GM23338 (cell line): ENCODE data around the gene ZDHHC7. TPM values are rescaled to one million over a fixed set of nuclear protein-coding genes. Genes with fewer than 3 reads are reported as not detected.

Experiments
- ATAC-seq: fragments of 200-7000 bp; cut with Tn5 transposase; 3 replicates; pipeline ENCODE4 v1.9.1; 2020
- DNase-seq: peaks from one replicate; pipeline ENCODE4 v3.0.0-alpha.2; 2015; ENCODE audit warnings: low spot score
- H2AFZ ChIP-seq: fragments of 200-600 bp; sonication (generic); 2 replicates; pipeline ENCODE4 v1.8.0; 2016; ENCODE audit warnings: antibody characterized with exemption, mild to moderate bottlenecking, moderate library complexity
- H3F3A ChIP-seq: fragments of 200-600 bp; sonication (generic); replicated peaks from 2 replicates; pipeline ENCODE4 v1.8.0; 2017; ENCODE audit warnings: antibody characterized with exemption, mixed run types, low read depth
- H3K27ac ChIP-seq: fragments of 200-600 bp; sonication (generic); 2 replicates; pipeline ENCODE4 v1.6.1; 2016; ENCODE audit warnings: low read depth
- H3K27me3 ChIP-seq: fragments of 200-600 bp; sonication (generic); 2 replicates; pipeline ENCODE4 v1.8.0; 2016; ENCODE audit warnings: mild to moderate bottlenecking, mixed run types, moderate library complexity; ENCODE audit not compliant: insufficient read depth
- H3K36me3 ChIP-seq: fragments of 200-600 bp; sonication (generic); 2 replicates; pipeline ENCODE4 v1.8.0; 2016; ENCODE audit warnings: mild to moderate bottlenecking; ENCODE audit not compliant: insufficient read depth
- H3K4me1 ChIP-seq: fragments of 200-600 bp; sonication (generic); 2 replicates; pipeline ENCODE4 v1.8.0; 2016; ENCODE audit warnings: mild to moderate bottlenecking, moderate library complexity; ENCODE audit not compliant: insufficient read depth
- H3K4me2 ChIP-seq: fragments of 200-600 bp; sonication (generic); 2 replicates; pipeline ENCODE4 v1.7.1; 2017; ENCODE audit warnings: mixed run types
- H3K4me3 ChIP-seq: fragments of 200-600 bp; sonication (generic); 2 replicates; pipeline ENCODE4 v1.6.1; 2016; ENCODE audit warnings: mixed run types
- H3K79me2 ChIP-seq: fragments of 200-600 bp; sonication (generic); replicated peaks from 2 replicates; pipeline ENCODE4 v1.8.0; 2017; ENCODE audit warnings: mild to moderate bottlenecking; ENCODE audit not compliant: insufficient read depth
- H3K9me2 ChIP-seq: fragments of 200-600 bp; sonication (generic); 2 replicates; pipeline ENCODE4 v1.8.0; 2017; ENCODE audit not compliant: insufficient read depth
- H4K20me1 ChIP-seq: fragments of 200-600 bp; sonication (generic); replicated peaks from 2 replicates; pipeline ENCODE4 v1.8.0; 2017; ENCODE audit warnings: mild to moderate bottlenecking; ENCODE audit not compliant: insufficient read depth
- H3K27ac Mint-ChIP-seq: 2 replicates; pipeline ENCODE4 v1.8.0; 2020; ENCODE audit warnings: inconsistent platforms, mild to moderate bottlenecking, moderate library complexity, mixed read lengths
- H3K27me3 Mint-ChIP-seq: 3 replicates; pipeline ENCODE4 v1.8.0; 2022; ENCODE audit warnings: low read depth, mild to moderate bottlenecking, moderate library complexity, mixed read lengths, inconsistent platforms; ENCODE audit not compliant: insufficient read depth, poor library complexity
- H3K36me3 Mint-ChIP-seq: 3 replicates; pipeline ENCODE4 v1.8.0; 2021; ENCODE audit warnings: low read depth, mild to moderate bottlenecking, inconsistent platforms, moderate library complexity, mixed read lengths
- H3K4me1 Mint-ChIP-seq: 3 replicates; pipeline ENCODE4 v1.8.0; 2020; ENCODE audit warnings: mild to moderate bottlenecking, inconsistent platforms, mixed read lengths
- H3K4me3 Mint-ChIP-seq: 3 replicates; pipeline ENCODE4 v1.8.0; 2021; ENCODE audit warnings: moderate library complexity, mild to moderate bottlenecking, inconsistent platforms, mixed read lengths
- H3K9me3 Mint-ChIP-seq: 3 replicates; pipeline ENCODE4 v1.8.0; 2020; ENCODE audit warnings: moderate library complexity, mild to moderate bottlenecking, inconsistent platforms, mixed read lengths
- CREB1 ChIP-seq: fragments of 250-450 bp; sonication (Bioruptor Pico); IDR thresholded peaks from 2 replicates; pipeline ENCODE4 v1.5.0; 2020; ENCODE audit warnings: low read depth, mild to moderate bottlenecking, moderate library complexity
- EZH2 ChIP-seq: fragments of 200-600 bp; sonication (generic); IDR thresholded peaks from one replicate; pipeline ENCODE4 v1.8.0; 2017; ENCODE audit warnings: antibody characterized with exemption, mild to moderate bottlenecking, low read depth; ENCODE audit not compliant: unreplicated experiment
- EZH2phosphoT487 ChIP-seq: fragments of 200-600 bp; sonication (generic); IDR thresholded peaks from one replicate; pipeline ENCODE4 v1.8.1; 2018; ENCODE audit warnings: antibody characterized with exemption; ENCODE audit not compliant: unreplicated experiment
- JUNB ChIP-seq: IDR thresholded peaks from one replicate; pipeline ENCODE4 v1.6.1; 2016; ENCODE audit warnings: antibody characterized with exemption; ENCODE audit not compliant: unreplicated experiment
- NANOG ChIP-seq: IDR thresholded peaks from 2 replicates; pipeline ENCODE4 v1.6.1; 2016; ENCODE audit warnings: antibody characterized with exemption, borderline replicate concordance
- POLR2AphosphoS5 ChIP-seq: IDR thresholded peaks from 2 replicates; pipeline ENCODE4 v1.6.1; 2016; ENCODE audit warnings: antibody characterized with exemption, low read depth
- STAT1 ChIP-seq: IDR thresholded peaks from one replicate; pipeline ENCODE4 v1.6.1; 2016; ENCODE audit warnings: antibody characterized with exemption; ENCODE audit not compliant: unreplicated experiment
- ZNF114 ChIP-seq: fragments of 250-450 bp; sonication (Bioruptor Pico); IDR thresholded peaks from 2 replicates; pipeline ENCODE4 v1.5.0; 2020; ENCODE audit warnings: mild to moderate bottlenecking, moderate library complexity
- ZNF331 ChIP-seq: fragments of 250-450 bp; sonication (Bioruptor Pico); IDR thresholded peaks from 2 replicates; pipeline ENCODE4 v1.5.0; 2020; ENCODE audit warnings: low read depth, mild to moderate bottlenecking, moderate library complexity
- polyA plus RNA-seq: library from polyadenylated mRNA; unstranded; fragments of >200 nt; fragmentation: Nextera tagmentation; extraction: Ambion mirVana; gene quantifications from 2 replicates; pipeline ENCODE4 v1.2.1, GENCODE V29; 2016
- total RNA-seq: library from RNA; depleted of rRNA; stranded (reverse); fragments of >200 nt; shearing (Covaris generic); gene quantifications from 2 replicates; pipeline ENCODE4 v1.2.3, GENCODE V29; 2014
- TF ChIP-seq, protein P1 (sequence below): IDR thresholded peaks from 2 replicates; pipeline ENCODE4 v1.6.1; 2016; ENCODE audit warnings: antibody characterized with exemption
- TF ChIP-seq, protein P2 (sequence below), 2 experiments: fragments of 200-600 bp in 1 of 2; sonication (generic) in 1 of 2; conservative IDR thresholded peaks; 2 replicates each; pipeline versions ENCODE4 v1.5.1 to v1.6.1; 2016 to 2017; ENCODE audit warnings: antibody characterized with exemption in 2 of 2, low read depth in 2 of 2, mild to moderate bottlenecking in 2 of 2, moderate library complexity in 1 of 2
- TF ChIP-seq, protein P3 (sequence below): IDR thresholded peaks from one replicate; pipeline ENCODE4 v1.6.1; 2018; ENCODE audit warnings: antibody characterized with exemption; ENCODE audit not compliant: unreplicated experiment

Gene ZDHHC7
- total and polyA plus RNA-seq, 2 experiments from 2014 or later, result 13.1 to 46.1 TPM

DNA sequence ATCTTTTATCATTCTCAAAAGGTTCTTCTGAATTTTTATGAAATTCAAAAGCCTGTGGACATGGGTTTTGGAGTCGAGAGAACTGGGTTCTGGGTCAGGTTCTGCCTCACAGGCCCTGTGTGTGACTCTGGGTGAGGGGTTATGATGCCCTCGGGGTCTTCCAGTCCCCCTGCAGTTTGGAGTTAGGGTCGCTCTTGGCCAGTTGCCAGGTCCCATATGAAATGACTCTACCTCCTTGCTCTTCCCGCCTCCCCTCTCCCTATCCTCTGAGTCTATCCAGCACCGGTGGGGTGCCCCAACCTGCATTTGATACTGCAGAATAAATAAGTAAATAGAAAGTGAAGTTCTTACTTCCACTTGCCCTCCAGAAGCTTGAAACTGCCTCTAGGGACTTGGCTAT lies 54.1 kb downstream of the ZDHHC7 start:
- Mint-ChIP-seq H3K9me3 (no peaks in the 10 kb centered on the region), H3K36me3 (no peaks in the 10 kb centered on the region), H3K4me1 (no peaks in the 10 kb centered on the region), H3K27ac (no peak overlapping the region), H3K4me3 (no peak overlapping the region), H3K27me3 (peaks cover 3% of the 10 kb centered on the region)
- no peaks in the 10 kb centered on the region for H3K36me3 ChIP-seq
- no peaks in the 10 kb centered on the region for H4K20me1 ChIP-seq
- DNase-seq, result no peak
- no peak overlapping the region for H3K4me2 ChIP-seq
- H3K4me1 ChIP-seq, result no peaks in the 10 kb centered on the region
- no peak overlapping the region for H3K27ac ChIP-seq
- ATAC-seq, result no peak
- H3K79me2 ChIP-seq, result no peaks in the 10 kb centered on the region
- no peak overlapping the region for H3K4me3 ChIP-seq
- H2AFZ ChIP-seq, result no peak overlapping the region
- no peaks in the 10 kb centered on the region for H3F3A ChIP-seq
- no peaks in the 10 kb centered on the region for H3K27me3 ChIP-seq
- H3K9me2 ChIP-seq, result no peaks in the 10 kb centered on the region
- TF ChIP-seq JUNB (no peak), POLR2AphosphoS5 (no peak), NANOG (no peak), EZH2 (no peak)
- TF ChIP-seq, protein P1, sequence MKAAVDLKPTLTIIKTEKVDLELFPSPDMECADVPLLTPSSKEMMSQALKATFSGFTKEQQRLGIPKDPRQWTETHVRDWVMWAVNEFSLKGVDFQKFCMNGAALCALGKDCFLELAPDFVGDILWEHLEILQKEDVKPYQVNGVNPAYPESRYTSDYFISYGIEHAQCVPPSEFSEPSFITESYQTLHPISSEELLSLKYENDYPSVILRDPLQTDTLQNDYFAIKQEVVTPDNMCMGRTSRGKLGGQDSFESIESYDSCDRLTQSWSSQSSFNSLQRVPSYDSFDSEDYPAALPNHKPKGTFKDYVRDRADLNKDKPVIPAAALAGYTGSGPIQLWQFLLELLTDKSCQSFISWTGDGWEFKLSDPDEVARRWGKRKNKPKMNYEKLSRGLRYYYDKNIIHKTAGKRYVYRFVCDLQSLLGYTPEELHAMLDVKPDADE, result no peak

DNA sequence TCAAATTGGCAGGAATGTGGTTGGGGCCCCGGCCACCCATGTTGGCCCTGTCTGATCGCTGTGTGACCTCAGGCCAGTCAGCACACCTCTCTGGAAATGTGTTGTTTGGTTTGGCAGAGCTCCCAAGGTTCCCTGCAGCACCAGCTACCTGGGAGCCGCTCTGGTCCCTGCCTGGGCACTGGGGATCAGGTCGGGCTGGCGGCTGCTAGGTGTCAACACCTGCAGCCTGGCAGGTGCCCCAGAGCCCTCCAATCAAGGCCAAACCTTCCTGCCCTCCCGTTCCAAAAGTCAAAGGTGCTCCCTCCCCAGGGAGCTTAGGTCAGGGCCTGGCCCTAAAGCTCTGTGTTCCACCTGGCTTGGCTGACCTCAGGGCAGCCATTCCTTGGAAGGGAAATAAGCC lies 55.9 kb downstream of the ZDHHC7 start:
- no peaks in the 10 kb centered on the region for H3F3A ChIP-seq
- H3K27ac Mint-ChIP-seq, result no peak overlapping the region
- no peaks in the 10 kb centered on the region for H3K4me1 Mint-ChIP-seq
- no peak overlapping the region for H3K4me3 ChIP-seq
- DNase-seq, result no peak
- no peaks in the 10 kb centered on the region for H3K36me3 ChIP-seq
- H3K4me3 Mint-ChIP-seq, result no peak overlapping the region
- H2AFZ ChIP-seq, result no peak overlapping the region
- ATAC-seq, result no peak
- peaks cover 6% of the 10 kb centered on the region for H3K27me3 Mint-ChIP-seq
- H3K4me2 ChIP-seq, result no peak overlapping the region
- H3K9me3 Mint-ChIP-seq, result no peaks in the 10 kb centered on the region
- H3K36me3 Mint-ChIP-seq, result no peaks in the 10 kb centered on the region
- no peaks in the 10 kb centered on the region for H3K9me2 ChIP-seq
- no peak overlapping the region for H3K27ac ChIP-seq
- no peaks in the 10 kb centered on the region for H3K4me1 ChIP-seq
- H3K79me2 ChIP-seq, result no peaks in the 10 kb centered on the region
- H4K20me1 ChIP-seq, result no peaks in the 10 kb centered on the region
- no peaks in the 10 kb centered on the region for H3K27me3 ChIP-seq
- TF ChIP-seq, protein P2, sequence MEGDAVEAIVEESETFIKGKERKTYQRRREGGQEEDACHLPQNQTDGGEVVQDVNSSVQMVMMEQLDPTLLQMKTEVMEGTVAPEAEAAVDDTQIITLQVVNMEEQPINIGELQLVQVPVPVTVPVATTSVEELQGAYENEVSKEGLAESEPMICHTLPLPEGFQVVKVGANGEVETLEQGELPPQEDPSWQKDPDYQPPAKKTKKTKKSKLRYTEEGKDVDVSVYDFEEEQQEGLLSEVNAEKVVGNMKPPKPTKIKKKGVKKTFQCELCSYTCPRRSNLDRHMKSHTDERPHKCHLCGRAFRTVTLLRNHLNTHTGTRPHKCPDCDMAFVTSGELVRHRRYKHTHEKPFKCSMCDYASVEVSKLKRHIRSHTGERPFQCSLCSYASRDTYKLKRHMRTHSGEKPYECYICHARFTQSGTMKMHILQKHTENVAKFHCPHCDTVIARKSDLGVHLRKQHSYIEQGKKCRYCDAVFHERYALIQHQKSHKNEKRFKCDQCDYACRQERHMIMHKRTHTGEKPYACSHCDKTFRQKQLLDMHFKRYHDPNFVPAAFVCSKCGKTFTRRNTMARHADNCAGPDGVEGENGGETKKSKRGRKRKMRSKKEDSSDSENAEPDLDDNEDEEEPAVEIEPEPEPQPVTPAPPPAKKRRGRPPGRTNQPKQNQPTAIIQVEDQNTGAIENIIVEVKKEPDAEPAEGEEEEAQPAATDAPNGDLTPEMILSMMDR (conservative IDR thresholded peaks at IDR 0.05; ENCODE audit: low read depth in 2 of 2), result no peak
- TF ChIP-seq, protein P1, result no peak
- TF ChIP-seq ZNF331 (CRISPR knock-in tag) (no peak), ZNF114 (no peak), POLR2AphosphoS5 (no peak), STAT1 (no peak), CREB1 (CRISPR knock-in tag) (no peak), NANOG (no peak), EZH2phosphoT487 (no peak), JUNB (no peak)
- TF ChIP-seq, protein P3, sequence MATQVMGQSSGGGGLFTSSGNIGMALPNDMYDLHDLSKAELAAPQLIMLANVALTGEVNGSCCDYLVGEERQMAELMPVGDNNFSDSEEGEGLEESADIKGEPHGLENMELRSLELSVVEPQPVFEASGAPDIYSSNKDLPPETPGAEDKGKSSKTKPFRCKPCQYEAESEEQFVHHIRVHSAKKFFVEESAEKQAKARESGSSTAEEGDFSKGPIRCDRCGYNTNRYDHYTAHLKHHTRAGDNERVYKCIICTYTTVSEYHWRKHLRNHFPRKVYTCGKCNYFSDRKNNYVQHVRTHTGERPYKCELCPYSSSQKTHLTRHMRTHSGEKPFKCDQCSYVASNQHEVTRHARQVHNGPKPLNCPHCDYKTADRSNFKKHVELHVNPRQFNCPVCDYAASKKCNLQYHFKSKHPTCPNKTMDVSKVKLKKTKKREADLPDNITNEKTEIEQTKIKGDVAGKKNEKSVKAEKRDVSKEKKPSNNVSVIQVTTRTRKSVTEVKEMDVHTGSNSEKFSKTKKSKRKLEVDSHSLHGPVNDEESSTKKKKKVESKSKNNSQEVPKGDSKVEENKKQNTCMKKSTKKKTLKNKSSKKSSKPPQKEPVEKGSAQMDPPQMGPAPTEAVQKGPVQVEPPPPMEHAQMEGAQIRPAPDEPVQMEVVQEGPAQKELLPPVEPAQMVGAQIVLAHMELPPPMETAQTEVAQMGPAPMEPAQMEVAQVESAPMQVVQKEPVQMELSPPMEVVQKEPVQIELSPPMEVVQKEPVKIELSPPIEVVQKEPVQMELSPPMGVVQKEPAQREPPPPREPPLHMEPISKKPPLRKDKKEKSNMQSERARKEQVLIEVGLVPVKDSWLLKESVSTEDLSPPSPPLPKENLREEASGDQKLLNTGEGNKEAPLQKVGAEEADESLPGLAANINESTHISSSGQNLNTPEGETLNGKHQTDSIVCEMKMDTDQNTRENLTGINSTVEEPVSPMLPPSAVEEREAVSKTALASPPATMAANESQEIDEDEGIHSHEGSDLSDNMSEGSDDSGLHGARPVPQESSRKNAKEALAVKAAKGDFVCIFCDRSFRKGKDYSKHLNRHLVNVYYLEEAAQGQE, result no peak
